COLO829 (cell line): ENCODE results near the gene MBD3L1.

Experiments
- DNase-seq: peaks from one replicate; pipeline ENCODE4 v3.0.0; 2012; ENCODE audit warnings: low spot score

The MBD3L1 gene

GRCh38 chr19:8880868-8881488, 48.8 kb downstream of the MBD3L1 start:
- DNase-seq: no peak

GRCh38 chr19:8881512-8881911, 49.3 kb downstream of the MBD3L1 start:
- no peak for DNase-seq

GRCh38 chr19:8884416-8884815, 52.2 kb downstream of the MBD3L1 start:
- DNase-seq: no peak

- no peak for DNase-seq
These were observed 55.2 kb downstream of the MBD3L1 start for GRCh38 chr19:8887364-8887763.

GRCh38 chr19:8890260-8890659, 58.1 kb downstream of the MBD3L1 start:
- DNase-seq: no peak
